COLO668 (cell line): Measurements from ENCODE around the gene NFIX.

Source experiments
- DNase-seq: peaks from one replicate; lab custom pipeline; 2025; ENCODE audit not compliant: unreplicated experiment; lab: John Stamatoyannopoulos, UW

NFIX gene

DNA sequence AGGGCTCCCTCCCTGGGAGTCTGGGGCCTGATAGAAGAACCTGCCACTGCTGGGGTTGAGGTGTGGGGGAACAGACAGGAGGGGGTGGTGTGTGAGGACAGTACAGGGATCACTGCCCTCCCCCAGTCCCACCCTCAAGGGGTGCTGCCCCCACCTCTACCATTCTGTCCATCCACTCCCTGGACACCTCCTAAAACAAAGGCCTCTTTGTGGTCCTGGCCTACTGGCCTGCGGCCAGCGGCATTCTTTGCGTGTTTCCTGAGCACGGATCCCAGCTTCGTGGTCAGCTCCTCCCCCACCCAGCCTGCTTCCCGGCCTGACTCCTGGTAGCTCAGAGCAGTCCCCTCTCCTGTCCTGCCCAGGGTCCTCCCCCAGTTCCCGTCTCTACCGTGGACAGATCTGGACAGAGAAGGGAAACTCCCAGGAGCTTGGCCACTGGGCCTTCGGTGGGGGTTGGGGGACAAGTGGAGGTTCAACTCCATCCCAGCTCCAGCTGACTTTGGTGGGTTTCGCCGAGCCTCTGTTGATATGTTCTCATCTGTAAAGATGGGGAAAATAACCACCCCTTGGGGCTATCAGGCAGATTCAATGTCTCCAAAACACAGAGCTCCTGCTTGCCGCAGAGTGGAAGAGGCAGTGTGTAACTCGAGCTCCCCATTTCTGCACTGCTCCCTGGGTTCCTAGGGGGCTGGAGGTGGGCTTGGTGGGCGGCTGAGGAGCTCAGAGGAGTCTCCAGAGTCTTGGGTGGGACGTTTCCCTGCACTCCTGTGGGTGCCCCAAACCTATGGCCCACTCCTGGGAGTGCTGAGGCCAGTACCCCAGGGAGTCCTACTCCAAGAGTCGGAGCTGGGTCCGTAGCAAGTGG lies 58.7 kb downstream of the NFIX start:
- DNase-seq, result no peak

DNA sequence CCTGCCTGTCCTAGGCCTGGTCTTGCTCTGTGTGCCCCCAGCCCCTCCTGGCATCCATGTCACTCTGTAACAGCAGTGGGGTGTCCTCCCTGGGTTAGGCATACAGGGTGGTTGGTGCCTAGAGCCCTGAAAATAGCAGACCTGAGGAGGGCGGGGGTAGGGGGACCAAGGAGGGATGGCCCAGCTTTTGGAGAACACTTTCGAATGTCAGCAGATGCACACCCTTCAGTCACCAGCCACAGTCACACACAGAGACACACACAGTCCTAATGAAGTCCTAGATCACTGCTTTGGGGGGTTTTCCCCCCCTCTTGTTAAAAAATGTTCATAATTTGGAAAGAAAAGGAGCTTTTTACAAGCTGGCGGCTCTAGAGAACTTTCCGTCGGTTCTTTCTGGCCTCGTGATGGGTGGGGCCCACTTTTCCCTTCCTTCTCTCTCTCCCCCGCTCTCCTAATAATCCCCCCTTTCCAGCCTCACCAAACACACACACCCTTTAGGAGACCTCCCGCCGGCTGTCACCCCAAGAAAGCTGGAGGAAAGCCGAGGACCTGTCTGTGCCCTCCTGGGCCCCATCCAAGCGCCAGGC lies 59.4 kb downstream of the NFIX start:
- DNase-seq, result no peak

DNA sequence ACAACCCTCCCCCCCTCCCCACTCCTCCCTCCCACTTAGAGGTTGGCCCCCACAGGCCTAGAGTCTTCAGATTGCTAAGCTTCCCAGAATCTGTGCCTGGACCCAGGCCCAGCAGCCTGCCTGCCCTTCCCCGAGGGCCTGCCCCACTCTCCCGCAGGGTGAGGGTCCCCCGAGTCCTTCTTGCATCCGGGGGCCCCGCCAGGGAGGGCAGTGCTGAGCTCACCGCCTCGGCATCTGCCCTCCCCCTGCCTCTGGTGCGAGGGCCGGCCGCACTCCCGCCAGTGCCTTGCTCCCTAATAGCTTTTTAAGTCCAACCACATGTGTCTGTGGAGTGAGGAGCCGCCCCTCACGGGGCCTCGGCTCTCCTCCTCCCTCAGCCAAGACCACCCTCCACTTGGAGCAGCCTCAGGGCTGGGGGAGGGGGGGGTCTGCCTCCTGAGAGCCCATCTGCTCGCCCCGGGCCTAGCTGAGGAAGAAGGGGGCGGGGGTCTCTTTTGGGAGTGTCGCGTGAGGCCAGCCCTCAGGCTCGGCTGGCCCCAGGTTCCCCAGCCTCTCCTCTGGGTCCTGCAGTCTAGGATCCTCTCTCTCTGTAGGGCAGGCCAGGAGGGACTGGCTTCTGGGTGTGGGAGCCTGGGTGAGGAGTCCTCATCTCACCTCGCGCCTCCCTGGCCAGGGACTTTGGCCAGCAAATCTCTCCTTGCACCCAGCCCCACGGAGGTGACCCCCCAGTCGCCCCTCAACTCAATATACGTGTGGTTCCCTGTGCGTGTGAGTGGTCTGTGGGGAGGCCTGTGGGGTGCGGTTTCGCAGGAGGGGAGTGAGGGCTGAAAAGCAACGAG lies 60.2 kb downstream of the NFIX start:
- no peak for DNase-seq

DNA sequence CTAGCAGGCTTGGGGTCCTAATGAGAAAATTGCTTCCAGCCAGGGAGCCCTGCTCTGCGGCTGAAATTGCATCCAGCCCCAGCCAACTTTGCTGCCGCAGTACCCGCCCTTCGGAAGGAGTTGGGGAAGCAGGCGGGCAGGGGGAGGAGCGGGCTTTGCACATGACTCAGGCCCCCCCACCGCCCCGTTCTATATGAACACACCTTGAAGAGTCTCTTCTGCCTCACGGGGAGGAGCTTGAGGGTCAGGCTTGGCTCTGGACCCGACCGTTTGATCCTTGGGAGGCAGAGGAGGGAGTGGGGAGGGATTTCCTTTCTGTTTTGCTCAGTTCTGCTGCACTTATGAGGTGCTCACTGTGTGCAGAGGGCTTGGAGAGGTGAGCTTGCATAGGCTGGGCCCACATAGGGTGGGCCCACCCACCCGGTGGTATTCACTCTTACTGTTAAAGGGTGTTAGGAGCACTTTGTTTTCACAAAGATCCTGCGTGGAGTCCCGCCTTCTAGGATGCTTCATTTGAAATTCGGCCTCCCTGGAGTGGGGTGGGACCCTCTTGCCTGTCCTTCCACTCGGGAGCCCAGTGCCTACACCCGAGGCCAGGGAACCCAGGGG lies 60.9 kb downstream of the NFIX start:
- DNase-seq, result no peak

DNA sequence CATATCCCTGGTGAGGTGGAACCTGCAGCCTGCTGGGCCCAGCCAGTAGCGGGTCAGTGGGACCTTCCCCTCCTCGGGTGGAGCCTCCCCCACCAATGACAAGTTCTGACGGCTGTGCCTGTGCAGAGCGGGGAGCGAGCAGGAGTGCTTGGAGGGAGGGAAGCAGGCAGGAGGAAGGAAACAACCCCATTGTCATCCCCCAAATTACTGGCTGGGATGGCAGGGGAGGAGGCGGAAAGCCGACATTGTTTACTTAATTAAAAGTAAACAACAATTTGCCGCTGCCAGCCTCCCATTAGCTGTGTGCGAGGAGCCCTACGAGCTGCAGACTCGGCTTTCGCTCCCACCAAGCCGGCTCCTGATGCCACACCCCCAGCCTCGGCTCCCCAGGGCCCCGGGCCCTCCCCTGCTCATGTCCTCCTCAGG lies 61.9 kb downstream of the NFIX start:
- peak; percentile 49 for DNase-seq

DNA sequence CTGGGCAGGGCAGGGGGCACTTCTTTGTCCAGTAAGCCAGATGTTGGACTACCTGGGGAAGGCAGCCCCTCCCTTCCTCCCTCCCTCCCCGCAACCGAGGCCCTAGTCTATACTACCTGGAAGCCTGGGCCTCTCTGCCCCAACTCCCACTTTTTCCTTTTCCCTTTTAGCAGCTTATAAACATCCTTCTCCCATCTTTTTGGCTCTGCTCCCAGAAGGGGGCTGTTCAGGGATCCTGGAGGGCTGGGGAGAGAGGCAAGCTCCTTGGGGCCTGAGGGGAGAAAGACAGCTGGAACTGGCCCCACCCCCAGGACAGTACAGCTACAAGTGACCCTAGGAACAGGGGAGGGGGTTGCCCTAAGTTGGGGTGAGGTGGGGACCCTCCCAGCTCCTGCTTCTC lies 62.5 kb downstream of the NFIX start:
- no peak for DNase-seq

DNA sequence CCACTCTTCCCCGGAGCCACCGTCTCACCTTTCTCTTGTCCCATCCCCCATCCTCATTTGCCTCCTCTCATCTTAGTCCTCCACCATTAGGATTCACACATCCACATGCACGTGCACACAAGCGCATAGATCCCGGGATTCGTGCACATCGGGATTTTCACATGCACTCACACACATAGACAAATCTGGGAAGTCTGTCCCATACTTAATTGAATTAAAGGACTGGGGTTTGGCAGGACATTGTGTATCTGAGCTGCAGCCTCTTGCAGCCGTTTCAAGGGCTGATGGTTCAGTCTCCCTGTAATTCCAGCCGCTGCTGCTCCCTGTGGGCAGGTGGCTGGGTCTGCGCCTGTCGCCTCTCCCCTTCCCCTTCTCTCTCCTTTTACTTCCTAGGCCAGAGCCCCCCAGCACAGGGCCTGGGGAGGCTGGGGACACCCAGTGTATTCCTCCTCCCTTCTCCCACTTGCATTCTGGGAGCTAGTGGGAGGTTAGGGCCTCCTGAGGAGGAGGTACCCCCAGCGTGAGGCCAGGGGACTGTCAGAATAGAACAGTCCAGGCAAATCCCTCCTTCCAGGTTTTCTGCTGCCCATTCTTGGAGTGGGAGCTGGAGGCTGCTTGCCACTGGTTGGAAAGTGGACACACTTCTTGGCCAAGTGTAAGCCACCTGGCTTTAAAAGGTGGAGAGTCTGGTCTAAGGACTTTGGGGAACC lies 63.8 kb downstream of the NFIX start:
- no peak for DNase-seq

DNA sequence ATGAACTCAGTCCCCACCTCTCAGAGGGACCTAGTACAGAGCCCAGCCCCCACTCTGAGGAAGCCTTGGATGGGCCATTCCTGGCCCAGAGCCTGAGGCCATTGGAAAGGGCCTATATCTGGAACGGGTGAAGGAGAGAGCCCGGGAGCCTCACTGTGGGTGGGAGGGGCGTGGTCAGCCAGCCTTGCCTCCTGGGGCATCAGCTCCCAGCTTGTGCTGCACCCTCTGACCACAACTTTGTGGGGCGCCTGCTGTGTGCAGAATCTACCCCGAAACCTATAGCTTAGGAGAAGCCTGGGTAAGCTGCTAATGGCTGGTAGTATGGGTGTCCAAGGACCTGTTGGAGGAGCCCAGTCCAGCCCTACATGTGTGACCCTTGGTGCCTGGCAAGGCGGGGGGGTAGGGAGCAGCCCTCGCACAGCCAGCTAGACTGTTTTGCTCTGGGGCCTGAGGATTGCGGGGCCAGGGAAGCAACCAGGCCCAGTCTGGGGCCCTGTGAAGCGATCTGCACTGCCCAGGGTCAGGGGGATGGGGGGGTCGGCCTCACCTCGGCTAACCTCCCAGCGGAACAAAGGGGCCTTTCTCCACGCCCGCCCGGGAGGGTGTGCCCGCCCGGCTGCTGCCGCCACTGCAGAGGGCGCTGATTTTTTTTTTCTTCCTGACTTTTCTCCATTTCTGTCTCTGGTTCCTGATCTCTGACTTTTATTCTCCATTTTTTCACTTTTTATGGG lies 65.1 kb downstream of the NFIX start:
- DNase-seq, result no peak

DNA sequence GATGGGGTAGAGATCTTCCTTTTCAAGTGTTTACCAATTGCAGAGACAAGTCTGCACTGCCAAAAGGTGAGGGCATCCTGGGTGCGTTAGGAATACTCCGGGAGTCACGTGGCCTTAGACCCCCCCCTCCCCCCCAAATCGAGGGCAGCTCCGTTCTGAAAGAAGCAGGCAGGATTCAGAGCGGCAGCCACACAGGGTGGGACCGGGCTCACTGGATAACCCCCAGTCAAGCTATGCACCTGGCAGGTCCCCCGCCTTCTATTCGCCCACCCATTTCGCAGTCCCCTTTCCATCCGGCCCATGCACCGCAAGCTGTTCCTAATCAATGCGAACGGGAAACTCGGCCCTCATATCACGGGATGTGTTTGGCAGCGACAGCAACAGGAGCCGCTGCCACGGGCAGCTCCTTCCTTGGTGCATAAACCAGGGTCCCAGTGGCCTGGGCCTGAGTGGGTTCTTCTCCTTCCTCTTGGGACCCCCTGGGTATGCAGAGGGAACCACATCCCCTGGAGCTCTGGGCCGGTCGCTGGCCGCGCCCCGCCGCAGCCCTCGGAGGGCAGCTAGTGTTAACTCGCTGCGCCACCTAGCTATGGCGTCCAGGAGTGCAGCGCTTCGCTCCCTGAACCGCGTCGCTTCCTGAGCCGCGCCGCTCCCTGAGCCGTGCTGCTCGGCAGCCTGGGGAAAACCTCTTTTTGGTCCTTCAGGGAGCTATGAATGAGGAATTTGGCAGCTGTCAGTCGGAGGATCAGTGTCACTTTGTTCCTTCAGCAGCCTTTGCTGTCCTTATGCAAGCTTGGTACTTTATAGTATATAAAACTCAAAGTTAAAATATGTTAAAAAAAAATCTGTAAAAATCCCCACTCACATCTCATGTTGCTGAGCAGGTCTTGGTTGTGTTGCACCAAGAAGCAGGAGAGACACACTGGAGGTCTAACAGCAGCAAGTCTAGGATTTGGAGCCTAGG lies 66.0 kb downstream of the NFIX start:
- DNase-seq, result peak; percentile 83

DNA sequence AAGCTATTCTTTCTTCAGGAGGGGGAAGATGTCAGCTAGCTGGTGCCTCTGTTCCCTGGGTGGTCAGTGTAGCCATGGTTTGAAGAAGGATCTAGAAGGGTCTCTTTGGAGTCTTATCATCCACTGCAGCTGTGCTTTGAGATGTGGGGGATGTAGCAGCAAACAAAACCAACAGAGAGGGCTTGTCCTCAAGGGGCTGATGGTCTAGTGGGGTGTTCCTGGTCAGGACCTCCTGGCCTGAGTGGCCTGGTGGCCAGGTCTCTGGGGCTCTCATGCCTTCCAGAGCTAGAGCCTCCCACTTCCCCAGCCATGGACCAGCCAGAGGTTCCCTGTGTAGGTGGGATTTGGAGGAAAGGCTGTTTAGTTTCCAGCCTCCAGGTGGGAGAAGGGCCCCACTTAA lies 67.0 kb downstream of the NFIX start:
- DNase-seq, result no peak

DNA sequence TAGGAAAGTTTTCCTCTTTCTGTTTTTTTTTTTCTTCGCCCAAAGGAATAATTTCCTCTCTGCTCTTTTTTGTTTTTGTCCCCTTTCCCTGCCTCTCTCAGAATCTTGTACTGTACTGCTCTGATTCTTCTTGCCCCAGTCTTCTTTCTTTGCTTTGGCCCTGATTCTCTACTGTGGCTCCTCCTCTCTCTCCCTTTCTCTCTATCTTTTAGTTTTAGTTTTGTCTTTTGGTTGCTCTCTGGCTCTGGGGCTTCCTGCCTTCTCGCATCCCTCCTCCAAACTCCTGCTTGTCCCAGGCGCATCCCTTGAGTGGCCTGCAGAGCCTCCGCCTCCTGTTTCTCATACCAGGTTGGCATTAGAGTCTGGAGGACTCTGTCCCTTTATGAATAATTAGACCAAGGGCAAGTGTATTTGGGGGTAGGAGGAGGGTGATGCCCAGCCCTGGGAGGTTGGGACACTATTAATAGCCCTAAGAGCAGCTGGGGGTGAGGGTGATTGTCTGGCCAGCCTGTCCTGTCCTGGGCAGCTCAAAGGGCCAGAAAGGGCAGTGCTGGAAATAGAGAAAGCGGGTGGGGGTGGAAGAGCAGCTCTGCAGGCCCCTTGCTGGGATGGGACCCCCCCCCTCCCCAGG lies 68.3 kb downstream of the NFIX start:
- DNase-seq, result no peak

DNA sequence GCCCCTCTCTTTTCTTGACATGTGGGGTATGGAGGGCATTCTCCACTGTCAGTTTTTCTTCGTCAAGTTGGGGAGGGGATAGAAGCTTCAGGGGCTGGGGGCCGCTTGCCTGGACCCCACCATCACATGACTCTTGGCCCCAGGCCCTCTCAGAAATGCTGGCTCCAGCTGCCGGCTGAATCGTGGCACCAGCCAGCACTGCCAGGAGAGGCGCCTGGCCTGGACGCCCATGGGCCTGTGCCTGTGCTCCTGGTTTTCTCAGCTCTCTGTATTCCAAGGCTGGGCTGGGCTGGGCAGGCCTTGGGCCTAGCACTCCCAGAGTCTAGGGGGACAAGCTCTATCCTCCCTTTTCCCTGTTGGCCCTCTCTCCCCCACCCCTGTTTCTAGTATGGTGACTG lies 68.8 kb downstream of the NFIX start:
- DNase-seq, result no peak

DNA sequence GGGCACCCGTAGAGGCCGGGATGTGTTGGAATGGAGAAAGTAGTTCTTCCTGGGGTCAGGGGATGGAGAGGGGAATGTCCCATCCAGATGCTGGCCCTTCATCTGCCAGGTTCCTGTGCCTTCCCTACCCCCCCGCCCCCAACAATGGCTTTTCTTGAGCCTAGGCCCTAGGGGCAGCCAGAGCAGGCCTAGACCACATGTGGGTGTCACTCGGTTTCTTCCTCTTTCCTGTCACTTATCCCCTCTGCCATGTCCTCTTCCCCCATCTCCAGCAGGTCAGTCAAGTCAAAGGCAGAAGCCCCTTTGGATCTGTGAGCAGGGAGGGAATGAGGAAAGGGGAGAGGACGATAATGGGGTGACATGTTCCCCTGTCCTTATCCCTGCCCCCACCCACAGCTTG lies 71.0 kb downstream of the NFIX start:
- DNase-seq, result no peak

DNA sequence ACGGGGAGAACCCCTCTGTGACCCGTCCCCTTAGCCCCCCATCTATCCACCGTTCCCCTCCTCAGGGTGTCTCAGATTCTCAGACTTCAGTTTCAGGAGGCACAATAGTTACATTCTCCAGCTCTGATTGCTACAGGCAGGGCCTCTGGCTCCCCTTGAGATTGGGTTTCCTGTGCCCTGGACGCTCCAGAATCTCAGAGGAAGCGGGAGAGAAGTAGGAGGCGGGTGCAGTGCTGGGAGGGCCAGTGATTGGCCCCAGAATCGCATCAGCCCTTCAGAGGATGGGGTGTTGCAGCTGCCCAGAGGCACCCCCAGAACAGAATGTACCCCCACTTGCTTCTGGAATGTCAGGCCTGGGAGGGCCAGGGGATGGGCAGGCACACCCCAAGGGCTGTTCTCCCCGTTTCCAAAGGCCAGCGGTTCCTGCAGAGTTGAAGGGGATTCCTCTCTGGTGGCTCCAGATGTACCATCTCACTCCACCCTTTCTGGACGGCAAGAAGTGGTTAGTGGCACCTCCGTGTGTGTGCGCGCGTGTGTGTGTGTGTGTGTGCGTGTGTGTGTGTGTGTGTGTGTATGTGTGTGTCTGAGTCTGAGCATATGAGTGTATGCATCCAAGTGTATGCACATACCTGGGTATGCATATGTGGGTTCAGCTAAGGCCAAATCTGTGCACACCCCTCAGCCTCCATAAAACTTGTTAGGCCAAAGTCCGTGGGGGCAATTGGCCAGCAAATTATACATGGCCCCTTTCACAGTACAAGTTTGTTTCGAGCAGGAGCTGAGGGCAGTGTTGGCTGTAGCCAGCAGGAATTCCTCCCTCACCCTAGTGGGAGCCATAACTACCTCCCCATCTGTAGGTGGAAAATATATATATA lies 71.9 kb downstream of the NFIX start:
- DNase-seq, result no peak

DNA sequence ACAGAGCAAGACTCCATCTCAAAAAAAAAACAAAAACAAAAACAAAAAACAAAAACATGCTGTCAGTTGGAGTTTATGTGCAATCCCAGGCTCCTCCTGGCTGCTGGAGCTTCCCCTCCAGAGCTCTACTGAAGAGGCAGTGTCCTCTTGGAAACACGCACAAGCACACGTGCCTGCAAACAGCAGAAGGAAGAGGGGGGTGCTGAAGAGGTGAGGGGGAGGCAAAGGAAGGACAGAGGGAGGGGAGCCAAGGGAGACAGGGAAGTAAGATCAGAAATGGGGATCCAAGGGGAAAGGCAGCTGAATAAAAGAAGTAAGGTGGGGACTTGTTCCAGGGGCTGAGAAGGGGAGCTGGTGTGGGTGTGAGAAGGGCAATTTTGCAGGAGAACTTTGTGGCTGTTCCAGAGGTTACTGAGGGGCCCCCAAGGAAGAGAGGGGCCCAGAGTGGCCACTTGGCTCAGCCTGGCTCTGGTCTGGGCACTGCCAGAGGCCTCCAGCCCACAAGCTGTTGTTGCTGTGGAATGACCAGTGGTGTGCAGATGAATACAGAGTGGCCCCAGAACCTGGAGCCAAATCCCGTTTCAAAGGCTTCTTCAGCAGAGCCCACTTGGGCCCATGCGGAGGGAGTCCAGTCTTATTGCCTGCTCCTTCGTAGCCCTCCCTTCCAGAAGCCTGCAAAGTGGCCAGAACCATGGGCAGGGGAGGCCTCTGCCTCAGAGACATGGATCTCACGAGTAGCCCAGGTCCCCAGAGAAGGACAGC lies 73.0 kb downstream of the NFIX start:
- no peak for DNase-seq

DNA sequence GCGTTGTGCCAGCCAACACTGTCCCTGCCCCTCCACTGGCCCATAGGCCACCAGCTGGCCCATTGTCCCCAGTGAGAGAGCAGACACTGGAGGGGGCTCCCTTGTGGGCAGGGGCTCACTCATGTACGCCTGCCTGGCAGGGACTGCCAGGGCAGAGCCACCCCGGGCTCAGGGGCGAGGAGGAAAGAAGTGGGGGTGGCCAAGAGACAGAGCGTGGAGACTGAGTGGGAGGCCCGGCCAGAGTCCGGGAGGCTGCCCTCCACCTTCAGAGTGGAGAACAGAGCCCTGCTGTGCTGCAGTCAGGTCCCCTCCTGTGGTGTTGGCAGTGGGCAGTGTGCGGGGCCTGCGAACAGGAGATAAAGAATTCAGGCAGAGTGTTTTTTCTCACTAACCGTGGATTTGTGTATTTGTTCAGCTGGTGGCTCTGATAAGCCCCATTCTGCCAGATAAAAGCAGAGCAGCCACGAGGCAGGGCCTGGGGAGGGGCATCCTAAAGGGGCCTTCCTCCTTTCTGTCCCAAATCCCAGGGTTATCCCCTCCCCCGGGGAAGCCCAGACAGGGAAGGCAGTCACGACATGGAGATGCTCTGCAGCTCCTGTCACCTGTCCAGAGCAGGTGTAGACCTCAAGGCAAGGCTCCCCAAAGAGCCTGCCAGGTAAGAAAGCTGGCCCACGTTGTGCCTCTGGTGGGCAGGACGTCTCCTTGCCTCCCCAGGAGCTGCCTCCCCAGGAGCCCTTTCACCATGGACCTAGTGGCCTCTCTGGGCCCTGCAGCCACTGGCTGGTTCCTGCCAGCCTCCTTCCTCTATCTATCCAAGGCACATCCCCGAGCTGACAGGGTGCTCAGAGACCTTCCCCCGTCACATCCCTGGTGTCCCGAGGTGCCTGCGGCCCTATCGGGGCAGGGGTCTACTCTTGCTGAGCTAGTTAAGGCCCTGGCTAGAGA lies 74.4 kb downstream of the NFIX start:
- no peak for DNase-seq
